IMR-90 (cell line): ENCODE measurements around the gene CHMP6. TPM values are rescaled to one million over a fixed set of nuclear protein-coding genes. Genes with fewer than 3 reads are reported as not detected.
A peak's percentile ranks its signal among the peaks of the same experiment; 100 is the strongest.

Experiments used
- ATAC-seq: fragments of 200-7000 bp; cut with Tn5 transposase; 2 replicates; pipeline ENCODE4 v1.9.1; 2020; ENCODE audit warnings: low read depth, mild to moderate bottlenecking, moderate library complexity
- BruUV-seq: library from RNA; stranded (reverse); fragments of 400-500 nt; replicated peaks from 2 replicates; lab custom pipeline; 2021; lab: Mats Ljungman, UMichigan
- CTCF ChIA-PET: fragments of 300-600 bp; formaldehyde crosslinking; extraction: SDS; loops from one replicate; lab custom pipeline; 2021; ENCODE audit warnings: antibody characterized with exemption; lab: Yijun Ruan, JAX
- POLR2A ChIA-PET: fragments of 300-600 bp; sonication (Branson Sonifier 250); formaldehyde crosslinking; loops from one replicate; lab custom pipeline; 2022; ENCODE audit warnings: antibody characterized with exemption; ENCODE audit not compliant: unreplicated experiment; lab: Charles Lee
- DNase-seq: peaks from one replicate; pipeline ENCODE4 v3.0.0; 2013
- H2AFZ ChIP-seq: replicated peaks from 2 replicates; pipeline ENCODE3; 2013; ENCODE audit warnings: low read length, mild to moderate bottlenecking; ENCODE audit not compliant: poor library complexity
- H2AK5ac ChIP-seq: 2 replicates; pipeline ENCODE4 v1.6.1; 2013; ENCODE audit warnings: low read depth, low read length, inconsistent platforms
- H2AK9ac ChIP-seq: replicated peaks from 2 replicates; pipeline ENCODE3; 2013; ENCODE audit warnings: mild to moderate bottlenecking, low read depth, low read length, moderate library complexity; ENCODE audit not compliant: poor library complexity
- H2BK120ac ChIP-seq: 2 replicates; pipeline ENCODE4 v1.6.1; 2013; ENCODE audit warnings: low read depth, low read length, inconsistent platforms
- H2BK15ac ChIP-seq: 3 replicates; pipeline ENCODE4 v1.6.1; 2013; ENCODE audit warnings: low read depth, low read length, inconsistent platforms
- H2BK20ac ChIP-seq: 2 replicates; pipeline ENCODE4 v1.6.1; 2013; ENCODE audit warnings: low read depth, mild to moderate bottlenecking, inconsistent platforms, low read length, moderate library complexity
- H2BK5ac ChIP-seq: 2 replicates; pipeline ENCODE4 v1.6.1; 2013; ENCODE audit warnings: mild to moderate bottlenecking, low read depth, low read length, inconsistent platforms; ENCODE audit not compliant: poor library complexity, severe bottlenecking
- H3K14ac ChIP-seq: replicated peaks from 2 replicates; pipeline ENCODE4 v1.6.1; 2013; ENCODE audit warnings: low read depth, low read length, inconsistent platforms
- H3K18ac ChIP-seq: 2 replicates; pipeline ENCODE4 v1.6.1; 2013; ENCODE audit warnings: low read depth, low read length, control low read depth
- H3K23ac ChIP-seq: 2 replicates; pipeline ENCODE4 v1.6.1; 2013; ENCODE audit warnings: low read depth, low read length, inconsistent platforms
- H3K27ac ChIP-seq: 2 replicates; pipeline ENCODE4 v1.5.1; 2013; ENCODE audit warnings: mild to moderate bottlenecking, control low read depth, low read length; ENCODE audit not compliant: insufficient read depth
- H3K27me3 ChIP-seq: 2 replicates; pipeline ENCODE4 v1.6.1; 2013; ENCODE audit warnings: low read length; ENCODE audit not compliant: control insufficient read depth, insufficient read depth
- H3K36me3 ChIP-seq: 2 replicates; pipeline ENCODE4 v1.6.1; 2013; ENCODE audit warnings: low read length, mixed read lengths; ENCODE audit not compliant: control insufficient read depth, insufficient read depth
- H3K4ac ChIP-seq: 2 replicates; pipeline ENCODE4 v1.6.1; 2013; ENCODE audit warnings: low read depth, low read length, inconsistent platforms
- H3K4me1 ChIP-seq: 2 replicates; pipeline ENCODE4 v1.6.1; 2013; ENCODE audit warnings: low read length, mixed read lengths; ENCODE audit not compliant: control insufficient read depth, insufficient read depth
- H3K4me2 ChIP-seq: 2 replicates; pipeline ENCODE4 v1.6.1; 2013; ENCODE audit warnings: low read depth, mild to moderate bottlenecking, control low read depth, low read length, moderate library complexity
- H3K4me3 ChIP-seq: 2 replicates; pipeline ENCODE4 v1.5.1; 2013; ENCODE audit warnings: low read depth, mild to moderate bottlenecking, control low read depth, low read length, moderate library complexity; ENCODE audit not compliant: insufficient read depth
- H3K56ac ChIP-seq: 2 replicates; pipeline ENCODE4 v1.6.1; 2013; ENCODE audit warnings: low read length, inconsistent platforms; ENCODE audit not compliant: insufficient read depth; ENCODE audit errors: extremely low read depth
- H3K79me1 ChIP-seq, 2 experiments: 2 replicates each; pipeline ENCODE4 v1.6.1; 2013; ENCODE audit warnings: low read length in 2 of 2, inconsistent platforms in 1 of 2, low read depth in 1 of 2
- H3K9ac ChIP-seq: 2 replicates; pipeline ENCODE4 v1.6.1; 2013; ENCODE audit warnings: low read depth, low read length, control low read depth
- H3K9me1 ChIP-seq: 2 replicates; pipeline ENCODE4 v1.6.1; 2013; ENCODE audit warnings: low read length, inconsistent platforms; ENCODE audit not compliant: insufficient read depth
- H3K9me3 ChIP-seq: 2 replicates; pipeline ENCODE4 v1.6.1; 2013; ENCODE audit warnings: low read length; ENCODE audit not compliant: control insufficient read depth, insufficient read depth
- H4K20me1 ChIP-seq: 2 replicates; pipeline ENCODE4 v1.6.1; 2013; ENCODE audit warnings: low read length, inconsistent platforms; ENCODE audit not compliant: insufficient read depth
- H4K5ac ChIP-seq: 2 replicates; pipeline ENCODE4 v1.6.1; 2013; ENCODE audit warnings: mild to moderate bottlenecking, low read depth, low read length, control low read depth
- H4K8ac ChIP-seq, 2 experiments: 2 replicates each; pipeline ENCODE4 v1.6.1; 2013; ENCODE audit warnings: low read depth in 2 of 2, low read length in 2 of 2, control low read depth in 1 of 2, inconsistent platforms in 1 of 2
- H4K91ac ChIP-seq: 2 replicates; pipeline ENCODE4 v1.6.1; 2013; ENCODE audit warnings: low read depth, low read length, inconsistent platforms; ENCODE audit not compliant: insufficient read depth
- CEBPB ChIP-seq: IDR thresholded peaks from 2 replicates; pipeline ENCODE4 v1.6.1; 2012; ENCODE audit warnings: low read depth, low read length, improper control_type of control experiment
- MXI1 ChIP-seq: IDR thresholded peaks from 2 replicates; pipeline ENCODE4 v1.6.1; 2012; ENCODE audit warnings: low read depth, mild to moderate bottlenecking, low read length, moderate library complexity, borderline replicate concordance
- RAD21 ChIP-seq: IDR thresholded peaks from 2 replicates; pipeline ENCODE4 v1.6.1; 2012; ENCODE audit warnings: low read length, improper control_type of control experiment
- RCOR1 ChIP-seq: IDR thresholded peaks from 2 replicates; pipeline ENCODE4 v1.6.1; 2012; ENCODE audit warnings: mild to moderate bottlenecking, low read length, improper control_type of control experiment; ENCODE audit not compliant: insufficient replicate concordance
- WGBS, 2 experiments: methylation state at CpG; one replicate each; pipeline versions ENCODE4 v1.1.5 to v1.1.7; 2013; ENCODE audit warnings: missing lambda C conversion rate in 2 of 2; ENCODE audit not compliant: insufficient read length in 1 of 2; ENCODE audit errors: extremely low coverage in 2 of 2; 5-methylcytosine and 5-hydroxymethylcytosine counted together
- dilution Hi-C: fragments of 300-500 bp; cut with HindIII; formaldehyde crosslinking; loops from one replicate; pipeline ENCODE4 v1.14.3; 2018; ENCODE audit warnings: low sequenced_read_pairs; ENCODE audit not compliant: unreplicated experiment
- in situ Hi-C: fragments of 300-500 bp; cut with MboI; formaldehyde crosslinking; loops from 3 replicates; pipeline ENCODE4 v1.14.3; 2019; ENCODE audit warnings: low sequenced_read_pairs, inconsistent platforms, mixed read lengths
- intact Hi-C: fragments of 100-400 bp; cut with micrococcal nuclease; formaldehyde crosslinking; loops from 2 replicates; pipeline ENCODE4 v1.10.0; 2022
- polyA plus RNA-seq, 3 experiments: library from polyadenylated mRNA; depleted of rRNA; stranded (reverse); fragments of >200 nt; gene quantifications; 2 replicates each; pipeline ENCODE4 v1.2.3, GENCODE V29; 2012; ENCODE audit warnings: low replicate concordance in 1 of 3
- total RNA-seq: library from RNA; depleted of rRNA; stranded (reverse); fragments of >200 nt; gene quantifications from 2 replicates; pipeline ENCODE4 v1.2.3, GENCODE V29; 2012

Gene CHMP6
- total and polyA plus RNA-seq, 2 of the 4 experiments (the other 2 are of a cell fraction) = 5.0 to 40.3 TPM

DNA sequence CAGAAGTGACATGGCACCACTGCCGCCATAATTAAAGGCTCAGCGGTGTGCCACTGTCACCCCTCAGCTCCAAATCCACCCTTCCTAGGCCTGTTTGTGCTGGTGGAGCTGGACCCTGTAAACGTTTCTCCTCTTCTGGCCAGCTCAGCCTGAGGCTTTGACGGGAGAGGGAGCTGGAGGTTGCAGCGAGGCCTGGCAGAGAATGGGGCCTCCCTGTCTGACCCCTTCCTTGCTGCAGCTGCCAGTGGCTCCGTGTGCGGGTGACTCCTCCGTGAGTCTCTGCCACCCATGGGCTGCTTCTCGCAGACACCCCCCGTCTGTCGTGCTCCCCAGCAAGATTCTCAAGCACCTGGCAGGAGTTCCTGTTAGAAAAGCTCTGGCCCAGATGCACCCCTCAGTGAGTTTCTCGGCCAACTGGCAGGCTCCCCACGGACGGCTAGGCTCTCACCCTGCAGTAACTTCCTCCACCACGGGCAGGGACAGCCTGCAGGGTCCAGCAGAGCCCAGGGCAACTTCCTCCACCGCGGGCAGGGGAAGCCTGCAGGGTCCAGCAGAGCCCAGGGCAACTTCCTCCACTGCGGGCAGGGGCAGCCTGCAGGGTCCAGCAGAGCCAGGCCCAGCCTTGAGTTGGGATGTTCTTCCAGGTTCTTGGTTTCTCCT, 4.7 kb upstream of the CHMP6 start:
- peaks cover 4% of the 10 kb centered on the region in 2 experiments; a peak in 3 of 4 replicates for H3K79me1 ChIP-seq
- no TSS peak for BruUV-seq
- CTCF ChIA-PET = no interaction called here

More for the DNA sequence above, 4.7 kb upstream of the CHMP6 start:
- DNase-seq (no peak), ATAC-seq (no peak)
- Histone ChIP-seq H3K4me2 (no peak overlapping the region), H3K14ac (no peak overlapping the region), H2BK120ac (no peak overlapping the region), H3K27me3 (no peaks in the 10 kb centered on the region), H3K4ac (no peak overlapping the region), H3K18ac (no peak overlapping the region), H2BK5ac (no peak overlapping the region), H2BK15ac (no peak overlapping the region; the same call in 2 of the 3 replicates), H3K4me3 (no peak overlapping the region), H3K4me1 (peaks cover 9% of the 10 kb centered on the region), H4K5ac (no peak overlapping the region), H4K20me1 (no peaks in the 10 kb centered on the region), H4K91ac (no peak overlapping the region), H3K9me3 (no peaks in the 10 kb centered on the region), H2AFZ (peak overlapping the region; percentile 53), H3K9ac (no peak overlapping the region), H2AK5ac (0 out of 2 replicates have a peak overlapping the region, but pooled peaks have one; percentile 35), H3K36me3 (no peaks in the 10 kb centered on the region), H2AK9ac (peak overlapping the region; percentile 84), H4K8ac (no peak overlapping the region), H2BK20ac (no peak overlapping the region), H3K27ac (no peak overlapping the region), H3K9me1 (peaks cover 12% of the 10 kb centered on the region; the same call in 1 of the 2 replicates), H3K23ac (no peak overlapping the region), H3K56ac (no peak overlapping the region)
- no peak for TF ChIP-seq MXI1
- TF ChIP-seq CEBPB = no peak
- no peak for TF ChIP-seq RAD21
- TF ChIP-seq RCOR1 = no peak
- POLR2A ChIA-PET = no interaction called here
- intact Hi-C loops (no loop called here), in situ Hi-C loops (no loop called here), dilution Hi-C loops (no loop called here)
- WGBS, 2 experiments = 65% methylated on average over 10 of the region's 18 CpGs; no CpG with 5 or more reads in 1 of the 2 experiments
